Upper lobe of left lung (tissue), 6 donors: ENCODE results near the gene TMEM95. TPM values are rescaled to one million over a fixed set of nuclear protein-coding genes. Genes with fewer than 3 reads are reported as not detected.

Experiments used
- ATAC-seq, 2 donors: fragments of 200-7000 bp; cut with Tn5 transposase; one replicate each; pipeline ENCODE4 v1.9.1; 2022; ENCODE audit warnings: mild to moderate bottlenecking in 2 of 2, moderate library complexity in 2 of 2; ENCODE audit not compliant: low FRiP score in 2 of 2
- DNase-seq, 2 donors: peaks; one replicate each; pipeline ENCODE4 v3.0.0-alpha.2; 2019 to 2020
- H3K27ac ChIP-seq, 4 donors: fragments of 200-600 bp; sonication (generic); one replicate each; pipeline ENCODE4 v1.5.1; 2016 to 2019
- H3K27me3 ChIP-seq, 4 donors: fragments of 200-600 bp; sonication (generic); one replicate each; pipeline ENCODE4 v1.5.1; 2017 to 2019
- H3K36me3 ChIP-seq, 4 donors: fragments of 200-600 bp; sonication (generic); one replicate each; pipeline ENCODE4 v1.5.1; 2016 to 2019
- H3K4me1 ChIP-seq, 4 donors: fragments of 200-600 bp; sonication (generic); one replicate each; pipeline ENCODE4 v1.5.1; 2018 to 2019
- H3K4me3 ChIP-seq, 4 donors: fragments of 200-600 bp; sonication (generic); one replicate each; pipeline ENCODE4 v1.5.1; 2017 to 2019; ENCODE audit warnings: mild to moderate bottlenecking in 2 of 4, moderate library complexity in 1 of 4
- H3K9me3 ChIP-seq, 4 donors: fragments of 200-600 bp; sonication (generic); one replicate each; pipeline ENCODE4 v1.5.1; 2018 to 2019
- CTCF ChIP-seq, 6 experiments: fragments of 450-650 bp in 4 of 6; fragments of 200-600 bp in 2 of 6; sonication (generic) in 2 of 6; IDR thresholded peaks; one replicate each; pipeline ENCODE4 v1.5.1; 2016 to 2019; ENCODE audit warnings: antibody characterized with exemption in 6 of 6
- EP300 ChIP-seq, 4 donors: sonication (generic); formaldehyde crosslinking; IDR thresholded peaks; one replicate each; pipeline ENCODE4 v1.5.1; 2017; ENCODE audit warnings: antibody characterized with exemption in 4 of 4, control low read depth in 2 of 4
- POLR2A ChIP-seq, 4 donors: fragments of 450-650 bp; IDR thresholded peaks; one replicate each; pipeline ENCODE4 v1.5.1; 2016 to 2017; ENCODE audit warnings: antibody characterized with exemption in 4 of 4, mild to moderate bottlenecking in 2 of 4
- POLR2AphosphoS5 ChIP-seq, 2 donors: sonication (generic); formaldehyde crosslinking; IDR thresholded peaks; one replicate each; pipeline ENCODE4 v1.5.1; 2017; ENCODE audit warnings: antibody characterized with exemption in 2 of 2
- WGBS, 2 donors: methylation state at CpG; one replicate each; pipeline ENCODE4 v1.1.5; 2017 to 2018; 5-methylcytosine and 5-hydroxymethylcytosine counted together
- total RNA-seq, 6 donors: library from RNA; depleted of rRNA in 4 of 6; stranded (reverse); fragments of >200 nt in 4 of 6; gene quantifications; one replicate each; pipeline versions ENCODE4 v1.1.0 to v1.2.1, GENCODE V29; 2016 to 2021
- donor health status: DM: no; HTN: no; CAD: no; lungs with moderate emphysema.
- donor health status: DM: no; HTN: yes; CAD: no; lungs with severe emphysema.

TMEM95 gene
- total RNA-seq, 6 donors from 2014 or later = 1.0 TPM; not detected in 5

- peak overlapping the region; percentile 67 to 94 (median 78) for H3K4me3 ChIP-seq
- no peaks in the 10 kb centered on the region for H3K9me3 ChIP-seq
- no peak for DNase-seq
- no peaks in the 10 kb centered on the region for H3K36me3 ChIP-seq
- no peaks in the 10 kb centered on the region for H3K27me3 ChIP-seq
- H3K27ac ChIP-seq = peak overlapping the region; percentile 81 to 90 (median 89)
- TF ChIP-seq EP300 (IDR thresholded peaks at IDR 0.05) (no peak), CTCF (IDR thresholded peaks at IDR 0.05) (no peak), POLR2AphosphoS5 (IDR thresholded peaks at IDR 0.05) (no peak), POLR2A (IDR thresholded peaks at IDR 0.05) (no peak)
- peaks cover 20 to 31% (median 25%) of the 10 kb centered on the region in 4 donors for H3K4me1 ChIP-seq
- WGBS, 2 donors = 0 to 1% methylated on average over 2 to 13 of the region's 13 CpGs
- ATAC-seq = peak; percentile 73 to 77
These were observed 48.7 kb downstream of the TMEM95 start for GRCh38 chr17:7403727-7403976.

GRCh38 chr17:7403977-7404736, 49.2 kb downstream of the TMEM95 start, which contains the start of gene TMEM256:
TMEM256 (minus strand) TSS chr17:7404097; CDS start chr17:7404084, 13 bp downstream.
- H3K27me3 ChIP-seq = no peaks in the 10 kb centered on the region
- ATAC-seq (peak; percentile 95 to 98), DNase-seq (peak; percentile 95 to 99)
- peak; percentile 66 to 96 for TF ChIP-seq POLR2AphosphoS5 (IDR thresholded peaks at IDR 0.05)
- peak in 3 of 6 experiments; percentile 3 to 40 (median 36) for TF ChIP-seq CTCF (IDR thresholded peaks at IDR 0.05)
- TF ChIP-seq POLR2A (IDR thresholded peaks at IDR 0.05) = peak in 3 of 4 donors; percentile 59 to 98 (median 97)
- TF ChIP-seq EP300 (IDR thresholded peaks at IDR 0.05) = no peak
- 0 to 1% methylated on average over 9 to 36 of the region's 49 CpGs for WGBS, 2 donors
- peaks cover 0 to 2% (median 0%) of the 10 kb centered on the region in 4 donors for H3K36me3 ChIP-seq
- peak within 1 kb of the TSS; percentile 81 to 90 (median 89) for H3K27ac ChIP-seq
- no peaks in the 10 kb centered on the region for H3K9me3 ChIP-seq
- H3K4me1 ChIP-seq = peaks cover 20 to 31% (median 25%) of the 10 kb centered on the region in 4 donors
- H3K4me3 ChIP-seq = peak within 1 kb of the TSS; percentile 67 to 94 (median 78)

- 0 to 7% methylated on average over 3 to 14 of the region's 65 CpGs for WGBS, 2 donors
- Histone ChIP-seq H3K4me1 (peaks cover 20 to 31% (median 25%) of the 10 kb centered on the region in 4 donors), H3K4me3 (peak overlapping the region; percentile 57 to 94 (median 74)), H3K27ac (peak overlapping the region; percentile 81 to 90 (median 89)), H3K9me3 (no peaks in the 10 kb centered on the region), H3K36me3 (peaks cover 0 to 8% (median 0%) of the 10 kb centered on the region in 4 donors), H3K27me3 (no peaks in the 10 kb centered on the region)
- peak; percentile 32 to 94 for DNase-seq
- peak; percentile 32 to 75 for ATAC-seq
- TF ChIP-seq CTCF (IDR thresholded peaks at IDR 0.05) (no peak), POLR2A (IDR thresholded peaks at IDR 0.05) (peak in 2 of 4 donors; percentile 28 to 42), POLR2AphosphoS5 (IDR thresholded peaks at IDR 0.05) (peak in 1 of 2 donors; percentile 9)
These were observed 49.9 kb downstream of the TMEM95 start for GRCh38 chr17:7404737-7405349.

- H3K36me3 ChIP-seq = peaks cover 0 to 8% (median 0%) of the 10 kb centered on the region in 4 donors
- DNase-seq (peak in 1 of 2 donors; percentile 86), ATAC-seq (no peak)
- peaks cover 20 to 31% (median 25%) of the 10 kb centered on the region in 4 donors for H3K4me1 ChIP-seq
- TF ChIP-seq EP300 (IDR thresholded peaks at IDR 0.05) (no peak), CTCF (IDR thresholded peaks at IDR 0.05) (no peak), POLR2A (IDR thresholded peaks at IDR 0.05) (no peak), POLR2AphosphoS5 (IDR thresholded peaks at IDR 0.05) (no peak)
- no peaks in the 10 kb centered on the region for H3K27me3 ChIP-seq
- no peaks in the 10 kb centered on the region for H3K9me3 ChIP-seq
- peak overlapping the region; percentile 81 to 90 (median 89) for H3K27ac ChIP-seq
- H3K4me3 ChIP-seq = peak overlapping the region; percentile 57 to 94 (median 74)
- 29 to 30% methylated on average over 18 to 20 of the region's 38 CpGs for WGBS, 2 donors
These were observed 50.6 kb downstream of the TMEM95 start for GRCh38 chr17:7405350-7406234.
